ENCODE measurements around the gene HOXC9. TPM values are rescaled to one million over a fixed set of nuclear protein-coding genes. Genes with fewer than 3 reads are reported as not detected.

Gene HOXC9
- total RNA-seq, 1 donor from 2014 or later, result not detected

DNA sequence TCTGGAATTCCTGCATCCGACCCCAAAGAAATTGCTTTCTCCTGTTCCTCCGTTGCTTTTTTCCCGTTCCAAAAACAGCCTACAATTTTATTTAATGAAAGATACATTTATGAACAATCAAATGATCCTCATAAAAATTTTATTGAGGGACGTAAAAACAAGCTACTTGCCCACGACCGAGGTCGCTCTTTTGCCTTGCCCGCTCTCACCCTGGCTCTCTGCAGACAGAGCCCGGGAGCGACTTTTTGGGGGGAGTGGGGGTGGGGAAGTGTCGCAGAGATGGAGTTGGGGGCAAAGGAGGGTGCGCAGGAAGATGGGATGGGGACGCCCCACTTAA, 1.1 kb upstream of the HOXC9 start:
- DNase-seq (ENCODE audit: low spot score) (no peak), ATAC-seq (no peak)

DNA sequence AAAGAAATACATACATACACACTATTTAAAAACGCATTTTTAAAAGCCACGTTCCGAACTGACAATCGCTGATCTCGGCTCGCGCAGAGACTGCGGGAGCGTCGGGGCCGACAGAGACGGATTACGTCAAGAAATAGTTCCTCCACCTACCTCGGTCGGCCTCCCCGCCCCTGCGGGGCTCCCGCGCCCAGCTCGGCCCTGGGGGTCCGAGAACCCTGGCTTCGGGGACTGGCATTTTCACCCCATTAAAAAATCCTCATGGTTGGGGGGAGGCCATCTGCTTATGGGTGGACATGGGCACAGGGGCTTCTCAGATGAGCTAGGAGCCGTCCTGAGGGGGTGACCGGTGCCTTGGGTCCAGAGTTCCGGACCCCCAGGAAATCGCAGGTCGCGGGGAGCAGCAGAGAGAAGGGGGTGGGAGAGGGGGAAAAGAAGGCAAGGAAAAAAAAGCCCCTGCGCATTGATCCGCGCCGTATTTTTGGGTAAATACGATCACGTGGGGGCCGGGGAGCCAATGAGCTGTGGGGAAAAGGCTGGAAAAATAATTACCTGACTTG, 324 bp upstream of the HOXC9 start:
- ATAC-seq, result no peak
- DNase-seq (ENCODE audit: low spot score), result no peak

DNA sequence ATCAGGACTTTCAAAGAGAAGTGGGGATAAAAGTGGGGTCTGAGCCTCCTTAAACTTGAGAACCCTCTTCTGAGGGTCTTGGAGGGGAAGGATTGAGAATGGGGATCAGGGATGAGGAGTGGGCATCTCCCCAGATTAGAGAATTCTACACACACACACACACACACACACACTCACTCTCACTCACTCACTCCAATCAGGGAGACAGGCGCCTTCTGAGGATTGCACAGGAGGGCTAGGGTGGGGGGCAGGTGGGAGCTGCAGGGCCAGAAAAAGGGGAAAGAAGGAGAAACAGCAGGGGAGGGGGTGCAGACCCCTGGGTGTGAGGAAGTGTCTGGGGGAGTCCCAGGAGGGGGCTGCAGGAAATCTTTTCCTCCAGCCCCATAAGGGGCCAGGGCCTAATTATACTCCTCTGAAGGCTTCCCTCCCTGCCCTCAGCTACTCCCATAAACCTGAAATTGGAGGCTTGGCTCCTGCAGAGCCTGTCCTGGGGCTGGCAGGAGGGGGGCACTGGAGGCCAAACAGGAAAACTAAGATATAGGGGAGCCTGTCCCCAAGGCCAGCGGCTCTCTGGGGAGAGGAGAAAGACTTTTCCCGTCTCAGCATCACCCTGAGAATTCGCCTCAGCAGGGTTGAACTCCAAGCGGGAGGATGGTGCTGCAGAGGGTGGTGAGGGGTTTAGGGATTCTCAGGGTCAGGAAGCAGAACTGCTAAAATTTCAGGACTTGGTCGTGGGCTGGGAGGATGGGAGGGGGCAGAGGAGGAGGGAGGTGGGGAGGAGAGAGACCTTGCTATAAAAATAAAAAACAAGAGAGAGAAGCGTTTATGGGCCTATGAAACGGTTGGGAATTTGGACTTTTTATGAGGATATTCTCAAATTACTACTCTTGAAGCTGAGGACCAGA, 1.6 kb downstream of the HOXC9 start:
- ATAC-seq (no peak), DNase-seq (ENCODE audit: low spot score) (no peak)

DNA sequence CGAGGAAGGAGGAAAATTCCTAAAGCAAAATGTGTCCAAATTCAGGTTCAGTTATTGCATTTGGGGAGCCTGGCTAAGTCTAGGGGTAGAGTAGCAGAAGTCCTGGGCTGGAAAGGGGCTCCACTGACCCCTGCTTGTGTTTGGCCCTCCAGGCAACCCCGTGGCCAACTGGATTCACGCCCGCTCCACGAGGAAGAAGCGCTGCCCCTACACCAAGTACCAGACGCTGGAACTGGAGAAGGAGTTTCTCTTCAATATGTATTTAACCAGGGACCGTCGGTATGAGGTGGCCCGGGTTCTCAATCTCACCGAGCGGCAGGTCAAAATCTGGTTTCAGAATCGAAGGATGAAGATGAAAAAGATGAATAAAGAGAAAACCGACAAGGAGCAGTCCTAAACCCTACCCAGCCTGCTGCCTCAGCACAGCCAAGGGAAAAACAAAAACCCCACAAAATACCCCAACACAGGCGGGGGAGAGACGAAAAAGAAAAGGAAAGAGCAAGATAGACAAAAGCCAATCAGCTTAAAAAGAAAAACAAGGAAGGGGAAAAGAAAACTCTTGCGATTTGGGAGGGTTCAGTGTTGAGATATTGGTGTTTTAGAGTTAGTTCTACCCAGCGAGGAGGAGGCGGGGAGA, 2.4 kb downstream of the HOXC9 start:
- DNase-seq (ENCODE audit: low spot score) (no peak), ATAC-seq (no peak)

DNA sequence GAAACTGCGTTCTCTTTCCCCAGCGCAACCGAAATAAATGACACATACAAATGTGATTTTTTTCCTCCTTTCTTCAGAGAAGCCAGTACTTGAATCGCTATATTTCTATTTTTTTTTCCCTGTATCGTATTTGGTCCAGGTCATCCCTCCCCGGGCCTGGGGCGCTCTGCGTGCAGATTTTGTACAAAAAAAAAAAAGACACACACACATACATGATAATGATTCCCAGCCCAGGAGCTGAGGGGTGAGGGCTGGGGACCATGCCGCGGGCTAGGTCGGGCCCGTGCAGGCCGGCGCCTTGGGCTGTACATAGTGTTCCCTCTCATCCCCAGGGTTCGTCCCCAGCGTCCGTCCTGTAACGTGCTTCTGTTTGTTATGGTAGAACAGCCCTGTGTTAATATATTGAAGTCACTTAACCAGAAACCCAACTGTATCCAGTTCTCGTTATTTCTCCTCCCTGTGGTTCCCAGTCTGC, 3.0 kb downstream of the HOXC9 start:
- DNase-seq (ENCODE audit: low spot score) (no peak), ATAC-seq (no peak)

DNA sequence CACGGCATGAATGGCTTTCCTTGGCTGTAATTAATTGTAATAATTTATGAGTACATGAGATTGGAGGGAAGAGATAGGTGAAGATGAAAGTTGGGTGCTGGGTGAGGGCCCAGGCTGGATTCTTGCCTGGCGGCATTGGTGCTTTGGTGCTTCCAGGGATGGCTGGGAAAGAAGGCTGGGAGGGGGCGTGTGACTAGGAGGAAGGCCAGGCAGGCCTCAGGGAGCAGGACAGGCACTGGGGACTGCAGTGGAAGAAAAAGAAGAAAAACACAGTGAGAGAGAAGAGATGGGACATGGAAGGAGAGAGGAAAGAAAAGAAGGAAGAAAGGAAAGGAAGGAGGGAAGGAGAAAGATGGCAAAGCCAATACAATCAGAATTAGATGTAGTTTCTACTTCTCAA, 3.7 kb downstream of the HOXC9 start:
- no peak for ATAC-seq
- no peak for DNase-seq (ENCODE audit: low spot score)

DNA sequence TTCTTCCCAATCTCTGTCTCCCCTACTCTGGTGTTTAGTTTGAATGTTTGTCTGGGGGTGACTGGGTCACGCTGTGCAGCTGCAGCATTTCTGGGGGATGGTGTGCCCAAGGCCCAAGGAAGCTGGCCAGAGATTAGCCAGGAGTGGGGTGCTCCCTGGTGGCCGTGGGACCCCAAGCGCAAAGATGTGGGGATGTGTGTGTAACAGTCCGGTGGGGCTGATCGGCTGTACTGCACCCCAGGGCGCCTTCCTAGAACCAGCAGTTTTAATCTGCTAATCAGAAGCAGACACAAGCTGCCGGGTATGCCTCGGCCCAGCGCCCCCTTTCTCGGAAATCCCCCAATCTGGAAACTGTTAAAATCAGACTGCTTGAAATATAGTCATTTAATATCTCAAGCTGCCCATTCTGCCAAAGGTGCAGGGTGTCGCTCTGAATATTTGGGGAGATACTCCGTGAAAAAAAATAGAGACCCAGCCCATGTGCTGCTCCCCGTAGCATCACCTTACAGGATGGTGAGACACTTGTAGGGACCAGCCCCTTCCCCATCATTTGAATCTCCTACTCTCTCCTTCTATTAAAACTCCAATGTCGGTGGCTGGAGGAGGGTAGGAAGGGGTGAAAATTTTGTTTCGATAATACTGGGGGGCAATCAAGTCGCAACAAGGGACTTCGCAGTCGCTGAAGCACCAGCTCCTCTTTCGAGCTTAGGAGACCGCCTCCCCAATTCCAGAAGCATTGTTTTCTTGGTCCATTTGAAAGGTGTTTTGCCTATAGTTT, 4.3 kb downstream of the HOXC9 start:
- ATAC-seq (no peak), DNase-seq (ENCODE audit: low spot score) (no peak)

DNA sequence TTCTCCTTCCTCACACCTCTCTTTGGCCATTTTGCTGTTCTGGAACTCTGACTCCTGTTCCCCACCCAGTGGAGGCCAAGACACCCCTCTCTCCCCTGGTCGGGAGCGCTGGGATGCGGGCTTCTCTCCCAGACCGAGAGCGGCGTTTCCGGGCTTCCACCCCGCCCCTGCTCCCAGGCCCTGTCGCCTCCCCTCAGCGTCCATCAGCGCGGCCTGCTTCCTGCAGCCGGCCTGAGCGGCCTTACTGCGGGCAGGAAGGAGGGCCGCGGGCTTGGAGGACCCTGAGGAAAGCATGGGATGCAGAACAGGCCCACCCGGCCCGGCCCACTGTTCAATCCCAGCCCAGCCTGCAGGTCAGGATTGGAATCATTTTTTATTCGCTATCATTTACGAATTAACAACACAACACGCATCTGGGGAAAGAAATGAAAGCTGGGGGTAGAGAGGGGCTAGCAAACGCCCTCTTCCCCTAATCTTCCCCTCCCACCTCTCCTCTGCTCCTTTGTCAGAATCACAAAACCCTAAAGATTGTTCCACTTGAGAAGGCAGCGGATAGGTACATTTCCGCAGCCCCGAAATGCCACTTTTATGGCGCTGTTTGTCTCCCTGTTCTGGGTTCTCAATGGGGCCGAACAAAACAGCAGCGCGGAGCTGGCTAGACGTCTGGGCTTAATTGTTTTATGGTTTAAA, 5.0 kb downstream of the HOXC9 start:
- no peak for DNase-seq (ENCODE audit: low spot score)

DNA sequence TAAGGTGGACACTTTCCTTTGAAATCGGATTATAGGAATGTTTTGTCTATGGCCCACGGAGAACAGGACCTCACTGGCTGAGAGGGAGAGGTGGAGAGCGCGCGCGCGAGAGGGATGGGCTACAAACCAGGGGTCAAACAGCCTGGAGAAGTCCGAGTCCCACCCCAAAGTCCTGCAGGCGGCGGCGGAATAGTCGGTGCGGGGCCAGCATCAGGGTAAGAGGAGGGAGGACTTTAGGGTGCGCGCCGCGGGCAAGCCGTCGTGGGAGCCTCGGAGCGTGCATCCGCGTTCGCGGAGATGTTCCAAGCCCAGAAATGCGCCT, 5.5 kb downstream of the HOXC9 start:
- ATAC-seq (no peak), DNase-seq (ENCODE audit: low spot score) (no peak)

More for the DNA sequence above, 5.0 kb downstream of the HOXC9 start:
- no peak for ATAC-seq

DNA sequence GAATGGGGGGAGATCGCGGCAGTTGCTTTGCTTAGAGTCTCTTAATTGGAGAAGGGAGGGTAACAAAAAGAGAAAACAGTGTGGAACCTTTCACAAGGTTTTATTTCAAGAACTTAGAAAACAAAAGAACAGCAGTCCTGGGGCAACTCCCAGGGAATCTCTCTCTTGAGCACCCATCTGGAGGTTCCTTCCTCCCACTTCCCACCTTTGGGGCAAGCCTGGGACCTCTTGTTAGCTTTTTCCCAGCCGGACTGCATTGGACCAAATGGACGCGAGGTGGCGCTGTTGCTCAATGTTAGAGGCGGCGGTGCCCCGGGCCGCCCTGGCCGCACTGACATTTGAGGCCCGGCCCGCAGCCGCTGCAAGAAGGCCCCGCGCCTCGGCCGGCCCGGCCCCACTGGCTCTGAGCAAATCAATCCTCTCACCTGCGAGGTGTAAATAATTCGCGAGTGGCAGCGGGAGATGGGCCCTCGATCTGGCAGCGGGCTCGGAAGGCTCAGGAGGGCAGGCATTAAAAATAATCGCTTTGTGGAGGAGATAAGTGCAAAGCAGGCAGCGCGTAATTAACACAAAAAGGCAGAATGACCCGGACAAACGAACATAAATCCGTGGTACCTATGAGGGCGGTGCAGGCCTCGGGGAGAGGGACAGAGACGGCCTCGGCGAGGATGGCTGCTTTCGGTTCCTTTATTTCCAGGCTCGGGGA, 6.0 kb downstream of the HOXC9 start:
- ATAC-seq (peak; percentile 97), DNase-seq (ENCODE audit: low spot score) (peak; percentile 88)

DNA sequence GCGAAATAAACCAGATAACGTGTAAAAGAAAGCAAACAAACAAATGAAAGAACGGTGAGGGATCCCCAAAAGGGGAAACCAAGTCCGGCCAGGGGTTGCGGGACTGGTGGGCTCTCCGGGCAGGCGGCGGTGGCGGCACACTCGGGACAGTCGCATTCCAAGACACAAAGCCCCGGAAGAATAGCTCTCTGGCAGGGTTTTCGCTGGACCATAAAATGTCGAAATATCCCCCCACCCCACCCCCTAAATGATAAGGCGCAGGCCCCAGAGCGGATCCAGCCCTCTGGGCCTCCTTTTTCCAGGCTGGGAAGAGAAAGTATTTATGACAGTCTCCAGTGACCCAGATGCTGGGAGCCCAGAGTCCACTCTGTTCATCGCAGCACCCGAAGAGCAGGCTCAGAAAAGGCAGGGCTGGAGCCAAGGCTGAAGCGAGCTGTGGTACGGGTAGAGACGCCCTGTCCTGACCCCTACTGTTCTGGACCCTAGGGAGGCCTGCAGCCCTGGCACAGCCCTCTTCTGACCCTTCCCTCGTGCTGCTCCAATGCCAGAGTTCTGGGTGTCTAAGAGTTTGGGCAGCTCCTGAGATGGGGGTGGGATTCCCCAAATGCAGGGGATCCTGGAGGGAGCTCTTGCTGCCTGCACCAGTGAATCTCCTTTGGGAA, 6.7 kb downstream of the HOXC9 start:
- no peak for ATAC-seq
- no peak for DNase-seq (ENCODE audit: low spot score)

DNA sequence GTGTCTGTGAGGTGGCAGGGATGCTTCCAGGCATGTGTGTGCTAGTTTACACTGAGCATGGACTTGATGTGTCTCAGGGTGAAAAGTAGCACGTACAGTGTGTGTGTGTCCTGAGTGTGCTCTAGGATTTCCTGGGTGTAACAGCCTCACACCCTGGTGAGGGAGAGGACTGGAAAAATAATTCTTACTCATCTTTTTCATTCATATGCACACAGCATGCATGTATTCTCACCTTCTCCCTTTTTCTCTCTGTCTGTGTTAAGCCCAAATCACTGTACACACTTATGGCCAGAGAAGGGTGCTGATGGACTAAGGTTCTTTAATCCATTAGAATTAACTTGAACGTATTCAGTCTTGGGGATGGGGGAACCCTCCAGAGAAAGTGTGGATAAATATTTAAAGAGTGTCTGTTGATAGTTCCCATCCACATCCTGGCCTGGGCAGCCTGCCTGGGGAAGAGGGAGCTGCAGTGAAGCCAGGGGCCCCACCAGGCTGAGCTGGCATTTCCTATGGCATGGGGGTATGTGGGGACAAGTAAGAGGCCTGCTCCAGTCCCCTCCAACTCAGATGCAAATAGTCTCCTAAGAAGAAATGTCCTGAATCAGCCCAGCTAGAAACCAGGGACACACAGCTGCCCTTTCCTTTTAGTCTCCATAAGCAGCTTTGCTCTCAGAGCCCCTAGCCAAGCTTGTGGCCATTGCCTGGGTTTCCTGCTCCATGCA, 7.7 kb downstream of the HOXC9 start:
- DNase-seq (ENCODE audit: low spot score), result no peak
- no peak for ATAC-seq

DNA sequence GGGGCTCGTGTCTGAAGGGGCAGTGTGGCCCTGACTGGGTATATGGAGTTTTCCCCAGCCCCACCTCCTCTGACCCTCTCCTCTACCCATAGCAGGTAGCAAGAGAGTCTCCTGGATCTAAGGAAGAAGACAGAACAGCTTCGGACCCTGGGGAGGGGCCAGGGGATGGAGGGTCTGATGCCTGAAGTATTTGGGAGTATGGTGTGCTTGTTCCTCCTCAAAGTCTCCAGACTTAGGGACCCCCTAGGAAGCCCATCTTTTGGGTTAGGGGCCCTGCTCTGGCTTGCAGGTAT, 8.2 kb downstream of the HOXC9 start:
- ATAC-seq (no peak), DNase-seq (ENCODE audit: low spot score) (no peak)

DNA sequence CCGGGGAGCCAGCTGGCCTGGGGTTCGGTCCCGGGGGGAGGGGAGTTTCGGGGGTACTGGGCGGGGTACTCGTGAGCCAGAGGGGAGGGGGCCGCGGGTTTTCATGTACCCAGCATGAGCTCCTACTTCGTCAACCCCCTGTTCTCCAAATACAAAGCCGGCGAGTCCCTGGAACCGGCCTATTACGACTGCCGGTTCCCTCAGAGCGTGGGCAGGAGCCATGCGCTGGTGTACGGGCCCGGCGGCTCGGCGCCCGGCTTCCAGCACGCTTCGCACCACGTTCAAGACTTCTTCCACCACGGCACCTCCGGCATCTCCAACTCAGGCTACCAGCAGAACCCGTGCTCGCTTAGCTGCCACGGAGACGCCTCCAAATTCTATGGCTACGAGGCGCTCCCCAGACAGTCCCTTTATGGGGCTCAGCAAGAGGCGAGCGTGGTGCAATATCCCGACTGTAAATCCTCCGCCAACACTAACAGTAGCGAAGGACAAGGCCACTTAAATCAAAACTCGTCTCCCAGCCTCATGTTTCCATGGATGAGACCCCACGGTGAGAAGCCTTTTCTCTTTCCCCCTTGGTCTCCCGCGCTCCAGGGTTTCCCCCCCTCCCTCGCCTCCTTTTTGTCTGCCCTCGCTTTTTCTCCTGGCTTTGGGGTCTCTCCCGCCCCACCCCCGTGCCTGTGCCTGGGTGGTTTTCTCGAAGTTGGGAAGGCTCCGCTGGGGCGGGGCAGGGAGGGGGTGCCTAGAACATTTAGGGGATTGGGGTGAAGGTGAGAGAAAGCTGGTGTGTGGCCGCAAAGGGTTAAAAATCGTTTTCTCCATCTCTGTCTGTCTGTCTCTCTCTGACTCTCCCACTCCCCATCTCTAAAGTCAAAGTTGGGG, 9.5 kb downstream of the HOXC9 start:
- DNase-seq (ENCODE audit: low spot score), result no peak
- ATAC-seq, result no peak

DNA sequence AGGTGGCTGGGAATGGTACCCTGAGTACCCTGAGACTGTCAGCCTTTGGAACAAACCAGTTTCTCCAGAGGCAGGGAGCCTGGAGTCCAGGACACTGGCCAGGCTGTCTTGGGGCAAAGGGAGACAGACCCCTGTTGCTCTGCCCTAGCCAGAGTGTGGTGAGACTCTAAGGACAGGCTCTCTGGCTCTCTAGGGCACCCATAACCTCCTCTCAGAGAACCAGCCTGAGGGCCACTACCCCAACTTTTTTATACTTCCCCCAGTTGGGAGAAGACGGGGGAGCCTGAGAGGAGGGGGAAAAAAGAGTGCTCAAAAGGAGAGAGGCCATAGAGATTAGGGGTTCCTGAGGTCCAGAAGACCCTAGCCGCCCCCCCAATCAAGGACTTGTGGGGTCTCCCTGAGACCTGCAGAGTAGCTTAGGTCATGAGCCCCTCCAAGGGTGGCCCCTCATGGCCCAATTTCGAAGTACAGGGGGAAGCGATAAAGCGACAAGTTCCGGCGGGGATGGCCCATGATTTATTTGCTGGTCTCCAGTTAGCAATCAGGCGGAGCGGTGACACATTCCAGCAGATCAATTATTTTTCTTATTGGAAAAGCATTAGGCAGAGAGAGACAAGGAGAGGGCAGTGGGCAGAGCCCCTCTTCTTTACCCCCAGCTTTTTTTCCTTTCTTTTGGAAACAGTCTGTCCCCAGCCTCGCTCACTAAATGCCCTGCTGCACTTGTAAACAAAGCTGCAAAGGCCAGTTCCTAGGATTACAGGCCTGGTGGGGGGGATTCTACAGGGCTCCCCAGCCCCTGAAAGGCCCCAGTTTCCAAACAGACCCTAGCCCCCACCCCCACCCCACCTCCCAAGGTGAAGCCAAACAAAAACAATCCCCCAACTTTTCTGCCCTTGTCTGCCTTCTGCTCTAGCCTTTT, 10.4 kb downstream of the HOXC9 start:
- DNase-seq (ENCODE audit: low spot score) (no peak), ATAC-seq (no peak)

DNA sequence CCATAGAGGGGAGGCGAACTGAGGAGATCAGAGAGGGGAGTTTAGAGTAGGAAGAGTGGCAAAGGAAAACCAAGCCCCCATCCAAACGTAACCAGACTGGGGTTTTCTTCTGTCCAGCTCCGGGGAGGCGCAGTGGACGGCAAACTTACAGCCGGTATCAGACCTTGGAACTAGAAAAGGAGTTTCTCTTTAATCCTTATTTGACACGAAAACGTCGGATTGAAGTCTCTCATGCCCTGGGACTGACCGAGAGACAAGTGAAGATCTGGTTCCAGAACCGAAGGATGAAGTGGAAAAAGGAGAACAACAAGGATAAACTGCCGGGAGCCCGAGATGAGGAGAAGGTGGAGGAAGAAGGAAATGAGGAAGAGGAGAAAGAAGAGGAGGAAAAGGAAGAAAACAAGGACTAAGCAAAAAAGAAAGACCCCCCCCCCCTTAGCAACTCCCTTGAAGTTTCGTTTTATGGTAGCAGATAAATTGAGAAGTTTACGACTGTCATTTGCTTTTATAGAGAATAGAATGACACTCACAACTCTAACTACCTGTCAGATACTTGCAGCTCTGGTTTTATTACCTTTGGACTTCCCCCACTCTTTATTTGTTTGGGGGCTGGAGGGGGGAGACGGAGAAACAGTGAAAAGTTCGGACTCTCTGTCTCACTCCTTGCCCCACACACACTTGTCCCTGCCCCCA, 11.2 kb downstream of the HOXC9 start:
- DNase-seq (ENCODE audit: low spot score) (no peak), ATAC-seq (no peak)

All from left lobe of liver (tissue), 2 donors.